Neural crest cell (in vitro differentiated cells): ENCODE data around the gene SOX3. TPM values are rescaled to one million over a fixed set of nuclear protein-coding genes. Genes with fewer than 3 reads are reported as not detected.

Experiments
- DNase-seq: peaks from one replicate; pipeline ENCODE4 v3.0.0; 2021; ENCODE audit warnings: low read depth, mixed read lengths, low spot score
- H3K27ac Mint-ChIP-seq: one replicate; pipeline ENCODE4 v1.8.0; 2021; ENCODE audit warnings: mild to moderate bottlenecking, mixed read lengths; ENCODE audit not compliant: unreplicated experiment
- H3K27me3 Mint-ChIP-seq: 2 replicates; pipeline ENCODE4 v1.8.0; 2021; ENCODE audit warnings: low read depth, mild to moderate bottlenecking, mixed read lengths
- H3K36me3 Mint-ChIP-seq: 2 replicates; pipeline ENCODE4 v1.8.0; 2021; ENCODE audit warnings: low read depth, mild to moderate bottlenecking, mixed read lengths
- H3K4me1 Mint-ChIP-seq: 2 replicates; pipeline ENCODE4 v1.8.0; 2021; ENCODE audit warnings: mixed read lengths
- H3K4me3 Mint-ChIP-seq: one replicate; pipeline ENCODE4 v1.8.0; 2021; ENCODE audit warnings: mild to moderate bottlenecking, mixed read lengths
- H3K9me3 Mint-ChIP-seq: 2 replicates; pipeline ENCODE4 v1.8.0; 2021; ENCODE audit warnings: mixed read lengths
- total RNA-seq: library from RNA; stranded (reverse); gene quantifications from 2 replicates; pipeline ENCODE4 v1.2.1, GENCODE V29; 2021
- TF ChIP-seq, protein P1 (sequence below): fragments of 200-600 bp; sonication (generic); conservative IDR thresholded peaks from 2 replicates; pipeline ENCODE4 v1.5.0; 2021; ENCODE audit warnings: antibody characterized with exemption, mild to moderate bottlenecking

Gene SOX3
- total RNA-seq, 1 donor from 2014 or later: 205 TPM

DNA sequence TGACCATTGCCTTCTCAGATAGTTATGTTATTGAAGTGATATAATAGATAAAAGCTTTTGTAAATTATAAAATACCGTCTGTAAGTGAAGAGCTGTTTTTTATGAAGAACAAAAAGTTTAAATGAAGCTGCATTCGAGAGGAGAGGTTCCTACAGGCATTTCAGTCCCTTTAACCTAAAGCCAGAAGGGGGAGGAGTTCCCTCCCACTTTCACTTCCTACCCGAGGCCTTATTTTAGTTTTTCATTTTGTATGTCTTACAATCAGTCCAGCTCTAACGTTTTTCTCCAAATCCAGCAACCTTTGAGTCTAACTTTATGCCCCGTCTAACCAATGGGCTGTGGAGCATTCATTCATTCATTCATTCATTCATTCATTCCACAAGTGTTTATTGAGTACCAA lies 16.5 kb upstream of the SOX3 start:
- Mint-ChIP-seq H3K27me3 (peaks cover 37% of the 10 kb centered on the region), H3K27ac (no peak overlapping the region), H3K36me3 (no peaks in the 10 kb centered on the region), H3K9me3 (no peaks in the 10 kb centered on the region), H3K4me3 (no peak overlapping the region), H3K4me1 (peaks cover 14% of the 10 kb centered on the region)
- TF ChIP-seq, protein P1, sequence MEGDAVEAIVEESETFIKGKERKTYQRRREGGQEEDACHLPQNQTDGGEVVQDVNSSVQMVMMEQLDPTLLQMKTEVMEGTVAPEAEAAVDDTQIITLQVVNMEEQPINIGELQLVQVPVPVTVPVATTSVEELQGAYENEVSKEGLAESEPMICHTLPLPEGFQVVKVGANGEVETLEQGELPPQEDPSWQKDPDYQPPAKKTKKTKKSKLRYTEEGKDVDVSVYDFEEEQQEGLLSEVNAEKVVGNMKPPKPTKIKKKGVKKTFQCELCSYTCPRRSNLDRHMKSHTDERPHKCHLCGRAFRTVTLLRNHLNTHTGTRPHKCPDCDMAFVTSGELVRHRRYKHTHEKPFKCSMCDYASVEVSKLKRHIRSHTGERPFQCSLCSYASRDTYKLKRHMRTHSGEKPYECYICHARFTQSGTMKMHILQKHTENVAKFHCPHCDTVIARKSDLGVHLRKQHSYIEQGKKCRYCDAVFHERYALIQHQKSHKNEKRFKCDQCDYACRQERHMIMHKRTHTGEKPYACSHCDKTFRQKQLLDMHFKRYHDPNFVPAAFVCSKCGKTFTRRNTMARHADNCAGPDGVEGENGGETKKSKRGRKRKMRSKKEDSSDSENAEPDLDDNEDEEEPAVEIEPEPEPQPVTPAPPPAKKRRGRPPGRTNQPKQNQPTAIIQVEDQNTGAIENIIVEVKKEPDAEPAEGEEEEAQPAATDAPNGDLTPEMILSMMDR: no peak
- DNase-seq: no peak

DNA sequence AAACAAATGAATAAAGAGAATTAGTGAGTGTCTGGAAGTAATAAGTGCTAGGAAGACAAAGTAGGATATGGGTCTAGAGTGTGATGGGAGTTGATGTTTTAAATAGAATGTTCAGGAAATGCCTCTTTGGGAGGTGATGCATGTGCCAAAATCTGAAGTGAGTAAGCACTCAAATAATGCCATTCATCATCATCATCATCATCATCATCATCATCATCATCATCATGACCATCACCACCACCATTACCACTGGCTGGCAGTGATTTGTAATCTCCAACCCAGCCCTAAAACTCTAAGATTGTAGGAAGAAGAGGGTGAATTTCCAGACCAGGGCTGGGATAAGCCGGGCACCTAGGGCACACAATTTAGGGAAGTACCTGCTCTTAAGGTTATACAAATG lies 9.7 kb upstream of the SOX3 start:
- H3K27me3 Mint-ChIP-seq: peaks cover 81% of the 10 kb centered on the region
- DNase-seq: no peak
- H3K4me1 Mint-ChIP-seq: peaks cover 17% of the 10 kb centered on the region
- no peaks in the 10 kb centered on the region for H3K9me3 Mint-ChIP-seq
- no peak overlapping the region for H3K27ac Mint-ChIP-seq
- H3K4me3 Mint-ChIP-seq: no peak overlapping the region
- TF ChIP-seq, protein P1: no peak
- H3K36me3 Mint-ChIP-seq: no peaks in the 10 kb centered on the region

DNA sequence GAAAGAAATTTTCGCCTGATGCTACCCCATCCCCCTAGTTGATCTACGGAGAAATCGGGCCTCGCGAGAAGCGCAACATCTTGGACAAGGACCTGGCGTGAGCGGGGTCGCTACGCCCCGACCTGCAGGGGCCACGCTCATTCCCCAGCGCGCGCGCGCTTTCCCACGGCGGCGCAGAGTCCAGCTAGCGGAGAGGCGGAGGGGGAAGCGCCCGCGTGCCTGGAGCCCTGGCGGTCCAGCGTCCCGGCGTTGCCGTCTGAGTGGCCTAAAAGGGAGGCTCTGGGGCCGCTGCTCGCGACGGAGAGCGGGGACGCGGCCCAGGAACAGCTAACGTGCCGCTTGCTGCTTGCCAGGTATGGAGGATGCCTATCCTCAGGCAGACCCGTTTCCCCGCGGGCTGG lies 6.0 kb upstream of the SOX3 start:
- Mint-ChIP-seq H3K27ac (no peak overlapping the region), H3K9me3 (no peaks in the 10 kb centered on the region), H3K4me1 (peaks cover 42% of the 10 kb centered on the region), H3K36me3 (no peaks in the 10 kb centered on the region), H3K4me3 (peak overlapping the region; percentile 85), H3K27me3 (peaks cover 95% of the 10 kb centered on the region)
- TF ChIP-seq, protein P1: no peak
- peak; percentile 38 for DNase-seq

DNA sequence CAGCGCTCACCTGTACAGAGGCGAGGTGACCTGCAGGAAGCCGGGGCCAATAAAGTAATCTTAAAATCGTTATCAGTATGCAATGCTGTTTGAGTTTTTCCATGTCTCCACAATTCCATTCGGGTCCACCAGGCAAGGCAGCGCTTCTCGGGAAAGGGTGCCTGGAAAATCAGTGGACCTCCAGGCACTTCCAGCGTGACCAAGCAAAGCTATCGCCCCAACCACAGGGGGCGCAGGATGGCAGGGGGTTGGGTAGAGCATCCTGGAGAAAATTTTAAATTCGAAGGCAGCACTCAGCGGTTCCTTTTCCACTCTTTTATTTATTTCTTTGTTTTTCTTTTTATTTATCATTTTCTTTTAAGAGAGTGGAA lies 5.4 kb upstream of the SOX3 start:
- Mint-ChIP-seq H3K27me3 (peaks cover 96% of the 10 kb centered on the region), H3K4me3 (peak overlapping the region; percentile 98), H3K36me3 (no peaks in the 10 kb centered on the region), H3K27ac (no peak overlapping the region), H3K9me3 (no peaks in the 10 kb centered on the region), H3K4me1 (peaks cover 42% of the 10 kb centered on the region)
- no peak for DNase-seq
- TF ChIP-seq, protein P1: peak; percentile 38

DNA sequence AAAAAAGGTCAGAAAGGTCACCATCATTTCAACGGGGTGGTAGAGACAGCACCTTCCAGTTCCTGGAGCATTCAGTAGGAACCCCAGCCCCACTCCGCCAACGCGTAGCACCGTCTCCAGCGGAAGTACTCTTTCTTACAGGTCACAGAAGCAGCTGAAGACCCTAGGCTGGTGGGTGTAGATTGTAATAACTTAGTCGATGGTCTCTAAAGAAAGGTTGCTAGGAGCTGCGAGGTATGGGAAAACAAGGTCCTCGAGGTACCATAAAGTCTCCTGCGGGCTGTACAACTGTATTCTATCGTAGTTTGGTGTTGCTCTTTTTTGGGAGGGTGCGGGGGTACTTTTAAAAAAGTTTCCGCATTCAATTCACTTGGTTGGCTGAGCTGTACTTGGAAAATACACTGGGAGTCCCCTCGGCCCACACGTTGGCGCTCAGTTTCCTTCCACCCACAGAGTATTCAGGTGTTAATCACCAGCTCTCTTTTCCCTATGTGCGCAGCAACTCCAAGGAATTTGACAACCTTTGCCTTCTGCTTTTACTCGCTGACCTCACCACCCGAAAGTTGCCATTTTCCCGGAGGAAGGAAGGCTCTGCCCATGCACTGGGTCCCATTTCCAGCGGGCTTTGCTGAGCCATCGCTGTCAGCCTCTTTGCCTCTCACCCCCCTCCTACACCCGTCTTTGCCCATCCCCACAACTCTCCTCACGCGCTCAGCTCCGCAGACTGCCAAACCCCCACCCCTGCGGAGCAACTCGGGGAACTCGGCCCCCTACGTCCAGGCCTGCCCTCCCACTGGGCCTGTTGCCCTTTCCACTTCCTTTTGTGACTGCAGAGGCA lies 4.8 kb upstream of the SOX3 start:
- Mint-ChIP-seq H3K4me1 (peaks cover 46% of the 10 kb centered on the region), H3K36me3 (no peaks in the 10 kb centered on the region), H3K27ac (no peak overlapping the region), H3K9me3 (no peaks in the 10 kb centered on the region), H3K27me3 (peaks cover 100% of the 10 kb centered on the region), H3K4me3 (peak overlapping the region; percentile 98)
- no peak for DNase-seq
- TF ChIP-seq, protein P1: no peak
